ENCODE results near the gene RACK1. TPM values are rescaled to one million over a fixed set of nuclear protein-coding genes. Genes with fewer than 3 reads are reported as not detected.

RACK1 gene
- total and polyA plus RNA-seq, 2 of the 8 experiments (the other 6 are each of a cell fraction or from before 2014, with no cell fraction given) = 2,589 to 7,971 TPM

- Histone ChIP-seq H3K14ac (ENCODE audit: insufficient read length) (no peak overlapping the region), H3K4ac (replicated peaks; ENCODE audit: insufficient read length, low read depth, low read length) (no peak overlapping the region), H2AK5ac (ENCODE audit: low read depth, low read length) (no peak overlapping the region), H2BK5ac (ENCODE audit: low read depth, low read length) (no peak overlapping the region), H3K79me2 (ENCODE audit: control insufficient read depth in 1 of 2, insufficient read depth in 2 of 2, low read length in 2 of 2) (peaks cover 0 to 7% of the 10 kb centered on the region in 2 experiments; a peak in 1 of 4 replicates), H3K79me1 (ENCODE audit: low read depth, low read length) (no peaks in the 10 kb centered on the region), H3K23me2 (ENCODE audit: low read depth, low read length) (no peaks in the 10 kb centered on the region), H3K27ac (ENCODE audit: low read depth, low read length) (no peak overlapping the region), H3K56ac (replicated peaks; ENCODE audit: insufficient read length, low read depth, low read length) (no peak overlapping the region), H2BK12ac (ENCODE audit: low read depth, low read length) (no peak overlapping the region), H3K23ac (ENCODE audit: insufficient read length) (no peak overlapping the region), H3K9ac (replicated peaks in 1 of 4; ENCODE audit: extremely low read depth in 1 of 4, low read depth in 3 of 4, low read length in 3 of 4) (no peak overlapping the region), H3K36me3 (ENCODE audit: control insufficient read depth in 2 of 4, insufficient read depth in 4 of 4, low read length in 3 of 4) (peaks cover 38 to 85% (median 55%) of the 10 kb centered on the region in 4 experiments), H3K27me3 (replicated peaks in 1 of 4; ENCODE audit: control insufficient read depth in 3 of 4, extremely low read depth in 1 of 4, insufficient read depth in 3 of 4, low read length in 3 of 4) (no peaks in the 10 kb centered on the region), H3K4me3 (ENCODE audit: extremely low read depth in 1 of 4, insufficient read depth in 2 of 4, low read depth in 3 of 4, low read length in 4 of 4) (no peak overlapping the region), H4K20me1 (replicated peaks in 1 of 2; ENCODE audit: control insufficient read depth in 1 of 2, insufficient read depth in 2 of 2, low read length in 2 of 2) (peaks cover 16 to 30% of the 10 kb centered on the region in 2 experiments), H3K18ac (ENCODE audit: extremely low read depth, low read length) (no peak overlapping the region), H3K9me3 (ENCODE audit: insufficient read depth in 2 of 2, low read depth in 1 of 2, low read length in 1 of 2) (no peaks in the 10 kb centered on the region), H3K4me1 (replicated peaks in 1 of 4; ENCODE audit: control insufficient read depth in 3 of 4, insufficient read depth in 4 of 4, low read length in 3 of 4) (peaks cover 0 to 6% (median 0%) of the 10 kb centered on the region in 4 experiments; a peak in 3 of 7 replicates), H2BK15ac (ENCODE audit: low read length) (no peak overlapping the region), H4K8ac (ENCODE audit: extremely low read depth, insufficient read depth, low read length) (no peak overlapping the region), H4K5ac (ENCODE audit: insufficient read length, low read depth, low read length) (no peak overlapping the region), H4K91ac (replicated peaks; ENCODE audit: insufficient read length, low read length) (no peak overlapping the region), H2BK120ac (replicated peaks; ENCODE audit: low read depth, low read length) (no peak overlapping the region), H3K4me2 (ENCODE audit: insufficient read depth in 1 of 2, low read depth in 2 of 2, low read length in 2 of 2) (no peak overlapping the region), H2AFZ (ENCODE audit: low read length) (no peak overlapping the region), H2BK20ac (ENCODE audit: low read length) (no peak overlapping the region)
- POLR2A ChIA-PET (ENCODE audit: partially characterized antibody) = interaction anchor here (1.6 to 34.2 kb wide), 10 partner anchors 2 to 61 kb away, joined by 4 to 1334 read pairs (median 14); partner anchors contain the start of genes RACK1, TRIM41, TRIM52 and TRIM7
- WGBS, 2 experiments (ENCODE audit: extremely low coverage in 1 of 2, insufficient coverage in 1 of 2, insufficient read length in 1 of 2, insufficient replicate concordance in 2 of 2, low coverage in 1 of 2, low lambda C conversion rate in 2 of 2, missing lambda C conversion rate in 1 of 2) = 93 to 100% methylated on average over 1 to 5 of the region's 5 CpGs
- no peak for FAIRE-seq
- CTCF ChIA-PET (ENCODE audit: partially characterized antibody) = interaction anchor here (1.2 kb wide), 2 partner anchors 14 to 17 kb away, joined by 4 read pairs; no protein-coding TSS in a partner anchor
- TF ChIP-seq CTCF (IDR thresholded peaks at IDR 0.05; ENCODE audit: control extremely low read depth in 1 of 3, insufficient read depth in 1 of 3, low read depth in 1 of 3, low read length in 3 of 3) = no peak
- TF ChIP-seq CHD2 (IDR thresholded peaks at IDR 0.05; ENCODE audit: low read length) = no peak
- TF ChIP-seq BCL11A (IDR thresholded peaks at IDR 0.05; ENCODE audit: low read depth in 2 of 2, low read length in 2 of 2) = no peak
- TF ChIP-seq POLR2A (IDR thresholded peaks at IDR 0.05; ENCODE audit: control extremely low read depth in 1 of 2, low read depth in 2 of 2, low read length in 2 of 2) = no peak
- TF ChIP-seq TAF1 (IDR thresholded peaks at IDR 0.05; ENCODE audit: low read depth, low read length) = no peak
- no peak for TF ChIP-seq RAD21 (IDR thresholded peaks at IDR 0.05 in 1 of 2, conservative IDR thresholded peaks at IDR 0.05 in 1 of 2; ENCODE audit: low read depth in 2 of 2, low read length in 2 of 2)
- no peak for TF ChIP-seq CHD1 (IDR thresholded peaks at IDR 0.05; ENCODE audit: low read depth, low read length)
- TF ChIP-seq ZNF274 (IDR thresholded peaks at IDR 0.05; ENCODE audit: borderline replicate concordance, extremely low read depth, low read length) = no peak
- TF ChIP-seq SP2 (IDR thresholded peaks at IDR 0.05; ENCODE audit: low read length) = no peak
- no peak for TF ChIP-seq CREB1 (IDR thresholded peaks at IDR 0.05)
- no peak for DNase-seq (ENCODE audit: low read depth in 1 of 2, low spot score in 2 of 2)
Measured at GRCh38 chr5:181235323-181235688, 8.4 kb downstream of the RACK1 start.
